Glomerular visceral epithelial cell (primary cell): Measurements from ENCODE around the gene AGFG1.
"Not testable (repeated sequence)": the region's sequence is repeated elsewhere in the genome, so short reads cannot be mapped to it uniquely, and the experiment has no call there.

Experiments used
- DNase-seq: peaks from one replicate; pipeline ENCODE4 v3.0.0-alpha.2; 2016; ENCODE audit errors: extremely low spot score

Gene AGFG1

GRCh38 chr2:227539465-227539956 lies 67.6 kb downstream of the AGFG1 start:
- DNase-seq: no peak

- DNase-seq: not testable (repeated sequence)
These were observed 68.4 kb downstream of the AGFG1 start for GRCh38 chr2:227540352-227540751.

GRCh38 chr2:227545990-227546389 lies 74.0 kb downstream of the AGFG1 start:
- DNase-seq: no peak

- no peak for DNase-seq
These were observed 79.9 kb downstream of the AGFG1 start for GRCh38 chr2:227551836-227552235.

- no peak for DNase-seq
These were observed 90.6 kb downstream of the AGFG1 start for GRCh38 chr2:227562581-227562980.

- DNase-seq: no peak
These were observed 93.1 kb downstream of the AGFG1 start for GRCh38 chr2:227565080-227565479.

- no peak for DNase-seq
These were observed 94.1 kb downstream of the AGFG1 start for GRCh38 chr2:227566012-227566411.

- DNase-seq: no peak
These were observed 96.9 kb downstream of the AGFG1 start for GRCh38 chr2:227568852-227569169.

- no peak for DNase-seq
These were observed 98.7 kb downstream of the AGFG1 start for GRCh38 chr2:227570615-227571014.

- no peak for DNase-seq
These were observed 104.2 kb downstream of the AGFG1 start for GRCh38 chr2:227576110-227576509.

GRCh38 chr2:227576812-227577211 lies 104.9 kb downstream of the AGFG1 start:
- no peak for DNase-seq

GRCh38 chr2:227577555-227577954 lies 105.6 kb downstream of the AGFG1 start:
- DNase-seq: no peak

GRCh38 chr2:227578642-227579041 lies 106.7 kb downstream of the AGFG1 start:
- no peak for DNase-seq

GRCh38 chr2:227579791-227580190 lies 107.8 kb downstream of the AGFG1 start:
- DNase-seq: no peak

- DNase-seq: no peak
These were observed 110.4 kb downstream of the AGFG1 start for GRCh38 chr2:227582369-227582768.

- no peak for DNase-seq
These were observed 120.9 kb downstream of the AGFG1 start for GRCh38 chr2:227592694-227593387.

- DNase-seq: no peak
These were observed 123.8 kb downstream of the AGFG1 start for GRCh38 chr2:227595797-227596196.

- no peak for DNase-seq
These were observed 125.1 kb downstream of the AGFG1 start for GRCh38 chr2:227597036-227597435.

- DNase-seq: peak; percentile 28
These were observed 126.0 kb downstream of the AGFG1 start for GRCh38 chr2:227597998-227598397.

GRCh38 chr2:227598835-227599503 lies 127.0 kb downstream of the AGFG1 start, which contains the start of gene SCYGR2:
TSS of gene SCYGR2 (plus strand) at chr2:227598893. CDS start at chr2:227598893, 0 bp downstream.
- DNase-seq: not testable (repeated sequence)

- DNase-seq: no peak
These were observed 130.4 kb downstream of the AGFG1 start for GRCh38 chr2:227602358-227602757.

GRCh38 chr2:227606476-227606875 lies 134.5 kb downstream of the AGFG1 start:
- no peak for DNase-seq

- DNase-seq: no peak
These were observed 136.0 kb downstream of the AGFG1 start for GRCh38 chr2:227607941-227608340.
